ENCODE data around the gene GJB2. TPM values are rescaled to one million over a fixed set of nuclear protein-coding genes. Genes with fewer than 3 reads are reported as not detected.

GJB2 gene
- total RNA-seq, 1 experiment from 2014 or later = 4.6 TPM

DNA sequence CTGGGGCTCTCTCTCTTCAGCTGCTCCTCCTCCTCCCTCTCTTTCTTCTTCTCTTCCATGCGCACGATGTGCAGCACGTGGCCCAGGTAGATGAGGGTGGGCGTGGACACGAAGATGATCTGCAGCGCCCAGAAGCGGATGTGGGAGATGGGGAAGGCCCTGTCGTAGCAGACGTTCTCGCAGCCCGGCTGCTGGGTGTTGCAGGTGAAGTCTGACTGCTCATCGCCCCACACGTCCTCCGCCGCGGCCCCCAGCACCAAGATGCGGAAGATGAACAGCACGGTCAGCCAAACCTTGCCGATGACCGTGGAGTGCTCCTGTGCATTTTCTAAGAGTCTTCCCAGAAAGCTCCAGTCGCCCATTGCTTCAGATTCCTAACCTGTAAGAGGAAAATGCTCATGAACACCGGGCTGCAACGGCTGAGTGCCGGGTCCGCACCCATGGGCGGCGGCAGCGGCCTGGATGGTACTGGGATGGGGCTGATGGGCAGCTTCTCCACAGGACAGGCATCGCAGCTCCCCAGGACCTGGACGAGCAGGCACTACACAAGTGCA is 49.7 kb downstream of the GJB2 start:
- no peak for DNase-seq
- Mint-ChIP-seq H3K4me1 (ENCODE audit: low read depth, unreplicated experiment) (no peaks in the 10 kb centered on the region), H3K27ac (ENCODE audit: unreplicated experiment) (no peak overlapping the region), H3K27me3 (ENCODE audit: unreplicated experiment) (no peaks in the 10 kb centered on the region), H3K4me3 (ENCODE audit: low read depth, unreplicated experiment) (no peak overlapping the region), H3K36me3 (ENCODE audit: insufficient read depth, unreplicated experiment) (no peaks in the 10 kb centered on the region), H3K9me3 (ENCODE audit: low read depth, unreplicated experiment) (no peaks in the 10 kb centered on the region)
- CTCF ChIA-PET = no interaction called here
- BruUV-seq (replicated peaks) = no TSS peak
- TF ChIP-seq, protein P1, sequence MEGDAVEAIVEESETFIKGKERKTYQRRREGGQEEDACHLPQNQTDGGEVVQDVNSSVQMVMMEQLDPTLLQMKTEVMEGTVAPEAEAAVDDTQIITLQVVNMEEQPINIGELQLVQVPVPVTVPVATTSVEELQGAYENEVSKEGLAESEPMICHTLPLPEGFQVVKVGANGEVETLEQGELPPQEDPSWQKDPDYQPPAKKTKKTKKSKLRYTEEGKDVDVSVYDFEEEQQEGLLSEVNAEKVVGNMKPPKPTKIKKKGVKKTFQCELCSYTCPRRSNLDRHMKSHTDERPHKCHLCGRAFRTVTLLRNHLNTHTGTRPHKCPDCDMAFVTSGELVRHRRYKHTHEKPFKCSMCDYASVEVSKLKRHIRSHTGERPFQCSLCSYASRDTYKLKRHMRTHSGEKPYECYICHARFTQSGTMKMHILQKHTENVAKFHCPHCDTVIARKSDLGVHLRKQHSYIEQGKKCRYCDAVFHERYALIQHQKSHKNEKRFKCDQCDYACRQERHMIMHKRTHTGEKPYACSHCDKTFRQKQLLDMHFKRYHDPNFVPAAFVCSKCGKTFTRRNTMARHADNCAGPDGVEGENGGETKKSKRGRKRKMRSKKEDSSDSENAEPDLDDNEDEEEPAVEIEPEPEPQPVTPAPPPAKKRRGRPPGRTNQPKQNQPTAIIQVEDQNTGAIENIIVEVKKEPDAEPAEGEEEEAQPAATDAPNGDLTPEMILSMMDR (IDR thresholded peaks at IDR 0.05; ENCODE audit: unreplicated experiment) = no peak
- intact Hi-C loops (cut with micrococcal nuclease; ENCODE audit: unreplicated experiment) = no loop called here

DNA sequence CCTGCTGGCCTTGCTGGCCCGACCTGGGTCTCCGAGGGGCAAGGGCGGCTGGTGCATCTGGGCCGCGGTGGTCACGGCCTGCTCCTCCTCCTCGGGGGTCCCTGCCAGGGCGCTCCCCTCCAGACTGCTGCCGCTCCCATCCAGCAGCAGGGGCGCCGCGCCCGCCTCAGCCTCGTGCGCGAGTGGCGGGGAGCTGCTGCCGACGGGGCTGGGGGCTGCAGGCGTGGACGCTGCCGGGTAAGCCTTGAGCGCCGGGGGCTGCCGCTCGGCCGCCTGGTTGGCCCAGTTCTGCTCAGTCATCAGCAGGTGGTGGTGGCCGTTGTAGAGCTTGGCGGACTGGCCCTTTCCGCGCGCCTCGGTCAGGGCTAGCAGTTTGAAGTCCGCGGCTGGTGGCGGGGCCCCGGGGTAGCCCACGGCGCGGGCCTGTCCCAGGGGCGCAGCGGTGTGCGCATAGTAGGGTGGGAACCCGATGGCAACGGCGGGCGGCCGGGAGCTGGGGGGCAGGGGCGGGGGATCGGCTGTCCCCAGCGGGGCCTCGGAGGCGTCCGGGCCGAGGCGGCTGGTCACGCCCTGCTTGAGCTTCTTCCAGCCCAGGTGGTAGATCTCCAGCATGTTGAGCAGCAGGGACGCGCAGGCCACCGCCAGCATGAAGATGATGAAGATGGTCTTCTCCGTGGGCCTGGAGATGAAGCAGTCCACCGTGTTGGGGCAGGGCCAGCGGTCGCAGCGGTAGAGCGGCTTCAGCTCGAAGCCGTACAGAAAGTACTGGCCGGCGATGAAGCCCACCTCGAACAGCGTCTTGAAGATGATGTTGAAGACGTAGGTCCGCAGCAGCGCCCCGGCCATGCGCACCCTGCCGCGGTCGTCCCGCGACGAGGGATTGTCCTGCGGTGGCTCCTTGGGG is 50.5 kb downstream of the GJB2 start:
- Mint-ChIP-seq H3K4me3 (ENCODE audit: low read depth, unreplicated experiment) (no peak overlapping the region), H3K36me3 (ENCODE audit: insufficient read depth, unreplicated experiment) (no peaks in the 10 kb centered on the region), H3K27me3 (ENCODE audit: unreplicated experiment) (no peaks in the 10 kb centered on the region), H3K9me3 (ENCODE audit: low read depth, unreplicated experiment) (no peaks in the 10 kb centered on the region), H3K27ac (ENCODE audit: unreplicated experiment) (no peak overlapping the region), H3K4me1 (ENCODE audit: low read depth, unreplicated experiment) (no peaks in the 10 kb centered on the region)
- DNase-seq = no peak
- no TSS peak for BruUV-seq (replicated peaks)
- CTCF ChIA-PET = no interaction called here
- intact Hi-C loops (cut with micrococcal nuclease; ENCODE audit: unreplicated experiment) = no loop called here
- TF ChIP-seq, protein P1 (IDR thresholded peaks at IDR 0.05; ENCODE audit: unreplicated experiment) = no peak

DNA sequence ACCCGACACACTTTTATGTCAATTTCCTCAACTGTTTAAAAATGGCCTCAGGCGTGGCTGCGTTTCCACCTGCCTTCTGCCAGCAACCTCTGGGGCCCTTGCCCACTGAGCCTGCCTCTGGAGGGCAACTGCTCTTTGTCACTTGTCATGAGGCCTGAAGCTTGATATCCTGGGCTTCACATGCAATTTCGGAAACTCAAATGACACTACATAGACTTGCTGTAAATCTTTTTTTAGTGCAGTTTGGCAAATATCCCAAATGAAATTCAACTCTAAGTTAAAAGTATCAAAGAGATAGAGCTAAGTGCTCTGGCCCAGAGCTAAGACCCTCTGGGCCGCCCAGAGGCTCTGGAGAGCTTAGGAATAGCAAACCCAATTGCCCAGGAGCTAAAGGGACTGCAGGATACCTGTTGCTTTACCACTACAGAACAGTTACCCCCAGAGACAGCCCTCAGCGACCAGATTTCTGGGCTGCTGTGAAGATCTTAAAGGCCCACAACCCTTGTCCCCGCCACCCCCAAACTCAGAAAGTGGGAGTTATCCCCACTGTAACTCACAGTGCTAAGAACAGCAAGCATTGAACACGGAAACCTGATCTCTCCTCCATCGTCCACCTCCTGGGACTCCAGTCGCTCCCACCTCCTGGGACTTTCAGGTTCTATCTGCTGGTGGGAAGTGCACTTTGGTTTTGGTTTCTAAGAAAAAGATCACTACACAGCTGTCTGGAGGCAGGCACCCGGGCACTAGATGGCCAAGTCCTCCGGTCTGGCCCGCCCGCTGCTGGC is 51.3 kb downstream of the GJB2 start:
- Mint-ChIP-seq H3K4me1 (ENCODE audit: low read depth, unreplicated experiment) (no peaks in the 10 kb centered on the region), H3K27ac (ENCODE audit: unreplicated experiment) (no peak overlapping the region), H3K9me3 (ENCODE audit: low read depth, unreplicated experiment) (no peaks in the 10 kb centered on the region), H3K36me3 (ENCODE audit: insufficient read depth, unreplicated experiment) (no peaks in the 10 kb centered on the region), H3K27me3 (ENCODE audit: unreplicated experiment) (no peaks in the 10 kb centered on the region), H3K4me3 (ENCODE audit: low read depth, unreplicated experiment) (no peak overlapping the region)
- CTCF ChIA-PET = interaction anchor here (0.6 kb wide), 1 partner anchor 13 kb away, joined by 4 read pairs; no protein-coding TSS in a partner anchor
- DNase-seq = no peak
- intact Hi-C loops (cut with micrococcal nuclease; ENCODE audit: unreplicated experiment) = no loop called here
- TF ChIP-seq, protein P1 (IDR thresholded peaks at IDR 0.05; ENCODE audit: unreplicated experiment) = no peak
- no TSS peak for BruUV-seq (replicated peaks)

DNA sequence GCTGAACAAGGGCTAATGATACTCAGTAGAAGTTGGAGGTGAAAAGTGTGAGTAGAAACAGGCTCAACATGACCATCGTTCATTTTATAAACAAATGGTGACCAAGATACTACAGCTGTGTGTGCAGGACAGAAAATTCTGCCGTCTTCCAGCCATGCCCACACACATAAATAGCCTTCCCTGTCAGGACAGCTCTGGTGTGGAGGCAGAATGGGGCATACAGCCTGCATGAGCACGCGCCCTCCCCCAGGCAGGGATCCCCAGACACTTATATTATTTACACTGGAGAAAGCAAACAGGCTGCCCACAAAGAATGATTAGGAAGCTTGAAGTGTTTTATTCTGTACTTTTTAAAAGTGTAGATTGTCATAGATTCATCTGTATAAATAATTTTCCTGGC is 52.3 kb downstream of the GJB2 start:
- Mint-ChIP-seq H3K4me1 (ENCODE audit: low read depth, unreplicated experiment) (no peaks in the 10 kb centered on the region), H3K9me3 (ENCODE audit: low read depth, unreplicated experiment) (no peaks in the 10 kb centered on the region), H3K4me3 (ENCODE audit: low read depth, unreplicated experiment) (no peak overlapping the region), H3K27ac (ENCODE audit: unreplicated experiment) (no peak overlapping the region), H3K36me3 (ENCODE audit: insufficient read depth, unreplicated experiment) (no peaks in the 10 kb centered on the region), H3K27me3 (ENCODE audit: unreplicated experiment) (no peaks in the 10 kb centered on the region)
- BruUV-seq (replicated peaks) = no TSS peak
- no peak for DNase-seq
- CTCF ChIA-PET = no interaction called here
- TF ChIP-seq, protein P1 (IDR thresholded peaks at IDR 0.05; ENCODE audit: unreplicated experiment) = no peak
- intact Hi-C loops (cut with micrococcal nuclease; ENCODE audit: unreplicated experiment) = no loop called here

Data from Calu3 (cell line).